ENCODE measurements around the gene MAK. TPM values are rescaled to one million over a fixed set of nuclear protein-coding genes. Genes with fewer than 3 reads are reported as not detected.

MAK gene
- total RNA-seq, 1 donor from 2014 or later = not detected

DNA sequence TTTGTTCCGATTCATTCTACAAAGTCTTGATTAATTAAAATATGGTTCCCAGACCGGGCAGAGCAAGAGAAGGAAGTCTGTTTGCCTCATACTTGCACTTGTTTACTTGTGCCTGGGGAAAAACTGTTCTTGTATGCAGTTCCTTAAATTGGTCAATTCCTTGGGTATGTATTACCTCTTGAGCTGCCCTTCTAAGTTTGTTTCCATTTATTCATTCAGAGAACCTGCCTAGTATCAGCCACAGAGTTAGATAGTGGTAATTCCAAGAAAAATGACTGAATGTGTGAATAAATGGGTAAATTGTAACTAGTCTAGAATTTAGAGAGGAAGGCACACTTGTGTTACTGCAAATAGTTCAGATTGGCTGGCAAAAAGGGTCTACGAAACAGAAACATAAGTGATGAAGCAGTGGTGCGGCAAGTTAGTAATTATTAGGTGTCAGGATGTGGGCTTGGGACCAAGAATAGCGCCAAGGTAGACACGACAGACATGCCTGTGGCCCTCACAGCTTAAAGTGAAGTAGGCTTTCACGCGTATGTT is 525 bp upstream of the MAK start:
- no peak for DNase-seq
- intact Hi-C loops (cut with micrococcal nuclease) = loop anchor here (1.0 to 10.0 kb wide), 9 partner anchors 50 to 435 kb away; partner anchors contain the start of genes C6orf52, NEDD9, PAK1IP1 and SMIM13
- H3K4me3 Mint-ChIP-seq = peak overlapping the region; percentile 83
- H3K9me3 Mint-ChIP-seq = peaks cover 3% of the 10 kb centered on the region
- H3K36me3 Mint-ChIP-seq (ENCODE audit: low read depth) = no peaks in the 10 kb centered on the region
- ChIA-PET CTCF (interaction anchor here (0.9 kb wide), 1 partner anchor 230 kb away, joined by 3 read pairs; no protein-coding TSS in a partner anchor), POLR2A (interaction anchor here (0.5 to 1.6 kb wide), 4 partner anchors 48 to 1525 kb away, joined by 3 to 7 read pairs (median 4); partner anchors contain the start of genes C6orf52 and PAK1IP1)
- peaks cover 31% of the 10 kb centered on the region for H3K27me3 Mint-ChIP-seq
- peak overlapping the region; percentile 77 for H3K27ac Mint-ChIP-seq
- peak; percentile 47 for ATAC-seq (ENCODE audit: low read depth)
- peaks cover 23% of the 10 kb centered on the region for H3K4me1 Mint-ChIP-seq
- TF ChIP-seq, protein P1, sequence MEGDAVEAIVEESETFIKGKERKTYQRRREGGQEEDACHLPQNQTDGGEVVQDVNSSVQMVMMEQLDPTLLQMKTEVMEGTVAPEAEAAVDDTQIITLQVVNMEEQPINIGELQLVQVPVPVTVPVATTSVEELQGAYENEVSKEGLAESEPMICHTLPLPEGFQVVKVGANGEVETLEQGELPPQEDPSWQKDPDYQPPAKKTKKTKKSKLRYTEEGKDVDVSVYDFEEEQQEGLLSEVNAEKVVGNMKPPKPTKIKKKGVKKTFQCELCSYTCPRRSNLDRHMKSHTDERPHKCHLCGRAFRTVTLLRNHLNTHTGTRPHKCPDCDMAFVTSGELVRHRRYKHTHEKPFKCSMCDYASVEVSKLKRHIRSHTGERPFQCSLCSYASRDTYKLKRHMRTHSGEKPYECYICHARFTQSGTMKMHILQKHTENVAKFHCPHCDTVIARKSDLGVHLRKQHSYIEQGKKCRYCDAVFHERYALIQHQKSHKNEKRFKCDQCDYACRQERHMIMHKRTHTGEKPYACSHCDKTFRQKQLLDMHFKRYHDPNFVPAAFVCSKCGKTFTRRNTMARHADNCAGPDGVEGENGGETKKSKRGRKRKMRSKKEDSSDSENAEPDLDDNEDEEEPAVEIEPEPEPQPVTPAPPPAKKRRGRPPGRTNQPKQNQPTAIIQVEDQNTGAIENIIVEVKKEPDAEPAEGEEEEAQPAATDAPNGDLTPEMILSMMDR (IDR thresholded peaks at IDR 0.05) = no peak

DNA sequence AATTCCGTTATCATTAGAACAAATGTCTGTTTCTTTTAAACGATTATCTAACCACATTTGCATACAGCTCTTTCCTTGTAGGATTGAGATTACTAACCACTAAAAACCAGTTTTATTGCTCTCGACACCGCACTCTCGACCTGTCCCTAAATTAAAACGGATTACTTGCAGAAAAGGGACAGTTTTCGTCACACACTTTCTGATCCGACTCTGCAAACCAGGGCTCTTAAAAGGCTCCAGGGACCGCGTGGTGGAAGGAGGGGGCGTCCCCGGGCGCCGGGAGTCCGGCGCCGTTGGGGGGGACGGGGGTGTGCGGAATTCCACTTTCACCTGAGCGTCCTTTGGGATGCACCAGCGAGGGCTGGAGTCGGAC is 731 bp downstream of the MAK start:
- intact Hi-C loops (cut with micrococcal nuclease) = loop anchor here (10.0 kb wide), 1 partner anchor 397 kb away; the partner anchor contains the start of gene NEDD9
- peaks cover 31% of the 10 kb centered on the region for H3K27me3 Mint-ChIP-seq

DNA sequence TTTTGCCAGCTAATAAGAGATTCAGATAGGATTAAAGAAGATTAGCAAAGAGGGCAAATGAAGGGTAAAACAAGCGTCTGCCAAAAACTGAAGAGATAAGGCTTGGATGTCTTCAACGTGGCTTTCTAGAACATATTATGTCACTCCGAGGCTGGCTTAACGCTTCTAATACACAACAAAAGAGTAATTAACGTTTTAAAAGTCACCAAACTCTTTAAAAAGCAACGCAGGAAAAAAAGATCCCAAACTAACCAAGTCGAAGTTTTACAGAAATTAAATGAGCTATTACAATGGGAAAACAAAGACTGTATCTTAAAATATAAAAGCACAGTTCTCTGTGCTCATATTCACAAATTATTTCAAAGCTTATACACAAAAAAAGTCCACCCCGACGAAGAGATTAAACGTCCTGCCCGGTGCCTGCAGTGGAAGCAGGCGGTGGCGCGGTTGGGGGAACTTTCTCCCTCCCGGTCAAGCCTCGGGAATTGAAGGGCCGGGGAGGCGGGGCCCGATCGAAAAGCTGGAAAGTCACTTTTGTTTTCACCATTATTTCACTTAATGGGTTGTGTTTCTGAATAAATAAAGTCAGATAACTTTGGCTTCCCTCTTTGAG is 1.2 kb downstream of the MAK start:
- Mint-ChIP-seq H3K27ac (peak overlapping the region; percentile 18), H3K4me1 (peaks cover 23% of the 10 kb centered on the region), H3K27me3 (peaks cover 31% of the 10 kb centered on the region), H3K9me3 (peaks cover 3% of the 10 kb centered on the region), H3K4me3 (peak overlapping the region; percentile 83), H3K36me3 (ENCODE audit: low read depth) (no peaks in the 10 kb centered on the region)
- intact Hi-C loops (cut with micrococcal nuclease) = loop anchor here (10.0 kb wide), 1 partner anchor 398 kb away; the partner anchor contains the start of gene NEDD9
- CTCF ChIA-PET = no interaction called here
- TF ChIP-seq, protein P1 (IDR thresholded peaks at IDR 0.05) = no peak
- POLR2A ChIA-PET = interaction anchor here (0.6 kb wide), 1 partner anchor 52 kb away, joined by 4 read pairs; no protein-coding TSS in a partner anchor
- ATAC-seq (ENCODE audit: low read depth) = no peak
- DNase-seq = peak; percentile 21

More for the DNA sequence above, 731 bp downstream of the MAK start:
- ChIA-PET POLR2A (interaction anchor here (0.6 kb wide), 1 partner anchor 52 kb away, joined by 4 read pairs; no protein-coding TSS in a partner anchor), CTCF (no interaction called here)
- Mint-ChIP-seq H3K4me1 (peaks cover 23% of the 10 kb centered on the region), H3K4me3 (peak overlapping the region; percentile 83), H3K9me3 (peaks cover 3% of the 10 kb centered on the region), H3K36me3 (ENCODE audit: low read depth) (no peaks in the 10 kb centered on the region), H3K27ac (peak overlapping the region; percentile 46)
- TF ChIP-seq, protein P1 (IDR thresholded peaks at IDR 0.05) = no peak
- no peak for ATAC-seq (ENCODE audit: low read depth)
- DNase-seq = no peak

DNA sequence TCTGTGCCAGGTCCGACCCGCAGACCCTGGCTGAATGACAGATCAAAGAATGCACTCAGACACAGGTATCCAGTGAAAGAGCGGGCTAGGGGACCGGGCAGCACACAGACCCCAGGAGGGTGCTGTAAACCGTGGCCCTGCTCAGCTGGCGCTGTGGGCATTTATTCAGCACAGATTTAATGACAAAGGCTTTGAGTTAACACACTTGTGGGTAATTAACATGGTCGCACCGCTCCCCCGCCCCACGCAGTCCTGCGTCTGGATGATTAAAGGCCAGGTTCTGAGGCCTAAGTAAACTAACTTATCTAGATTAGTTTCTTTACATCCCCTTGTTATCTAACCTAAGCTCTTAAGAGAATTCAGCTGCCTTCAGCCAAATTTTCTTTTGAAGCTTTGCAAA is 3.5 kb downstream of the MAK start:
- Mint-ChIP-seq H3K4me1 (peaks cover 23% of the 10 kb centered on the region), H3K27me3 (peaks cover 23% of the 10 kb centered on the region), H3K27ac (no peak overlapping the region), H3K4me3 (no peak overlapping the region), H3K9me3 (peaks cover 3% of the 10 kb centered on the region), H3K36me3 (ENCODE audit: low read depth) (no peaks in the 10 kb centered on the region)
- TF ChIP-seq, protein P1 (IDR thresholded peaks at IDR 0.05) = no peak
- intact Hi-C loops (cut with micrococcal nuclease) = loop anchor here (10.0 kb wide), 1 partner anchor 400 kb away; the partner anchor contains the start of gene NEDD9
- CTCF ChIA-PET = no interaction called here
- DNase-seq (no peak), ATAC-seq (ENCODE audit: low read depth) (no peak)
- POLR2A ChIA-PET = no interaction called here

DNA sequence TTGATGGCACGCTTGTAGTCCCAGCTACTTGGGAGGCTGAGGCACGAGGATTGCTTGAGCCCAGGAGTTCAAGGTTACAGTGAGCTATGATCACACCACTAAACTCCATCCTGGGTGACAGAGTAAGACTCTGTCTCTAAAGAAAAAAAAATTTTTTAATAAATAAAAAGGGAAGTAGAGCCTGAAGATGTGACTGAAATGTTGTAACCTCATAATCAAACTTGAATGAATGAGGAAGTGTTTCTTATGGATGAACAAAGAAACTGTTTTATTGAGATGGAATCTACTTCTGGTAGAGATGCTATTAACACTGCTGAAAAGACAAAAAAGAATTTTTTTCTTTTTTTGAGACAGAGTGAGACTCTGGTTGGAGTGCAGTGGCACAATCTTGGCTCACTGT is 6.7 kb downstream of the MAK start:
- H3K27ac Mint-ChIP-seq = no peak overlapping the region
- POLR2A ChIA-PET = no interaction called here
- CTCF ChIA-PET = no interaction called here
- no peaks in the 10 kb centered on the region for H3K36me3 Mint-ChIP-seq (ENCODE audit: low read depth)
- H3K4me1 Mint-ChIP-seq = no peaks in the 10 kb centered on the region
- TF ChIP-seq, protein P1 (IDR thresholded peaks at IDR 0.05) = no peak
- intact Hi-C loops (cut with micrococcal nuclease) = loop anchor here (10.0 kb wide), 1 partner anchor 403 kb away; the partner anchor contains the start of gene NEDD9
- no peak overlapping the region for H3K4me3 Mint-ChIP-seq
- peaks cover 13% of the 10 kb centered on the region for H3K27me3 Mint-ChIP-seq
- DNase-seq = no peak
- no peak for ATAC-seq (ENCODE audit: low read depth)
- peaks cover 3% of the 10 kb centered on the region for H3K9me3 Mint-ChIP-seq
